ENCODE measurements around the gene SOHLH2.

Gene SOHLH2

DNA sequence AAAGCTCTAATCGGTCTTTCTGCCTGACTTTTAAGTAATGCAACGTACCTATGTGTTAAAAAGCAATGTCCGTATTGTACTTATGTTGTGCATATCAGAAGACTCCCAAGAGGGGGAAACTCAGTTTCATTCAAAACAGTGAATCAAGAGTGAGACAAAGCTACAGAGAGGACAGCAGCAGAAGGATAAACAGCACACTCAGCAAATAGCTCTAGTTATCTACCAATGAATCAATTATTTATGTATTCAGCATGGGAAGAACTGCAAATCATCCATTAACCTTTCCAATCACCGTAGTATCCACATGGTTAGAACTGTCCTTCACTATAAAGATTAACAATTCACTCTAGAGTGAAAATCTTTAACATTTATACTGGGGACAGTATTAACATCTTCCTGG, 36.7 kb upstream of the SOHLH2 start:
- TF ChIP-seq, protein P1, sequence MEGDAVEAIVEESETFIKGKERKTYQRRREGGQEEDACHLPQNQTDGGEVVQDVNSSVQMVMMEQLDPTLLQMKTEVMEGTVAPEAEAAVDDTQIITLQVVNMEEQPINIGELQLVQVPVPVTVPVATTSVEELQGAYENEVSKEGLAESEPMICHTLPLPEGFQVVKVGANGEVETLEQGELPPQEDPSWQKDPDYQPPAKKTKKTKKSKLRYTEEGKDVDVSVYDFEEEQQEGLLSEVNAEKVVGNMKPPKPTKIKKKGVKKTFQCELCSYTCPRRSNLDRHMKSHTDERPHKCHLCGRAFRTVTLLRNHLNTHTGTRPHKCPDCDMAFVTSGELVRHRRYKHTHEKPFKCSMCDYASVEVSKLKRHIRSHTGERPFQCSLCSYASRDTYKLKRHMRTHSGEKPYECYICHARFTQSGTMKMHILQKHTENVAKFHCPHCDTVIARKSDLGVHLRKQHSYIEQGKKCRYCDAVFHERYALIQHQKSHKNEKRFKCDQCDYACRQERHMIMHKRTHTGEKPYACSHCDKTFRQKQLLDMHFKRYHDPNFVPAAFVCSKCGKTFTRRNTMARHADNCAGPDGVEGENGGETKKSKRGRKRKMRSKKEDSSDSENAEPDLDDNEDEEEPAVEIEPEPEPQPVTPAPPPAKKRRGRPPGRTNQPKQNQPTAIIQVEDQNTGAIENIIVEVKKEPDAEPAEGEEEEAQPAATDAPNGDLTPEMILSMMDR (IDR thresholded peaks at IDR 0.05; ENCODE audit: extremely low read depth, missing control alignments), result no peak
- no peak for DNase-seq (ENCODE audit: low spot score)

DNA sequence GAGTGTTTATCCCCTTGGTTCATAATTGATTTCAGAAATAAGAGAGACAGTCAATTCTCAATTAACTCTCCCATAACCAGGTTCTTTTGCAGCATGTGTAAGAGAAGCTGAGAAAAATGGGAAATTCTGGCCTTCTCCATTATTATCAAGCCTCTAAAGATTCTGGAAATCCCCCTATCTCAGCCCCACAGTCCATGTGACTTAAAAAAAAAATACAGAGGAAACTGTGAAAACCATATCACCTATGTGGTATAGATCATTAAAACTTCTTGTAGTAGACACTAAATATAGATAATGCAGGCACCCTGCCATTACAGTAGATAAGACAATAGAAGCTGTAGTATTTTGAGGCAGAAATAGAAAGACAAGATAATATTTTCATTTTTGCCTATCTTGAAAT, 34.3 kb upstream of the SOHLH2 start:
- TF ChIP-seq, protein P1 (IDR thresholded peaks at IDR 0.05; ENCODE audit: extremely low read depth, missing control alignments), result no peak

DNA sequence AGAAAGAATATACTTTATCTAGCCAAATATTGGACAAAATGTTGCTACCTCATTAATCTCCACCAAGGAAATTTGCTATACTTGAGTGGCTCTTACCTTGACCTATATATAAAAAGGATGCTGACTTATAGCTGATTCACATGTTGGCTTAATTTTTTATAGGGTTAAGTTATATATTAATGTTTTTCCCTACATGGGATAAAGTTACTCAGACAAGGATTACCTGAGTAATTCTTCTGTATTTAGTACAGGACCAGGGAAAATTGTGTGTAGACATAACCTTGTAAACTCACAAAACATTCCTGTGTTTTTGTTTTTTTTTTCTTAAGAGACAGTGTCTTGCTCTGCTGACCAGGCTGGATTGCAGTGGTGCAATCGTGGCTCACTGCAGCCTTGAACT, 30.6 kb upstream of the SOHLH2 start:
- DNase-seq (ENCODE audit: low spot score), result no peak
- TF ChIP-seq, protein P1 (IDR thresholded peaks at IDR 0.05; ENCODE audit: extremely low read depth, missing control alignments), result no peak

More for the DNA sequence above, 34.3 kb upstream of the SOHLH2 start:
- DNase-seq (ENCODE audit: low spot score), result no peak

DNA sequence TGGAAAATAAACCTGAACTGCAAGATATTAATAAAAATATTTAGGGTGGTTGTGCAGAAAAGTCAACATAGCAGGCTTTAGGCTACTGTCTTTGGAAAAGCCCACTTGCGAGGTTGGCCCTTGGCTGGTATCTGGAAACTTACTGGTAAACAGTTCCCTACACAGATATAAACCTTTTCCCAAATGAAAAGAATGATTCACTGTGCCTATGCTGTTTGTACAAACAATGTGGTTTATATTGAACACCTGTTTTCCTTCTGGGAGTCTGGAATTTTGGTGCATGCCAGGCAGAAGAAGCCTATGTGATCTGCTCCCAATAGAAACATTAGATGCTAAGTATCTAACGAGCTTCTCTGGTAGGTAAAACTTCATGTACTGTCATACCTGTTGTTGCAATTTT, 29.7 kb upstream of the SOHLH2 start:
- TF ChIP-seq, protein P1 (IDR thresholded peaks at IDR 0.05; ENCODE audit: extremely low read depth, missing control alignments), result no peak
- no peak for DNase-seq (ENCODE audit: low spot score)

DNA sequence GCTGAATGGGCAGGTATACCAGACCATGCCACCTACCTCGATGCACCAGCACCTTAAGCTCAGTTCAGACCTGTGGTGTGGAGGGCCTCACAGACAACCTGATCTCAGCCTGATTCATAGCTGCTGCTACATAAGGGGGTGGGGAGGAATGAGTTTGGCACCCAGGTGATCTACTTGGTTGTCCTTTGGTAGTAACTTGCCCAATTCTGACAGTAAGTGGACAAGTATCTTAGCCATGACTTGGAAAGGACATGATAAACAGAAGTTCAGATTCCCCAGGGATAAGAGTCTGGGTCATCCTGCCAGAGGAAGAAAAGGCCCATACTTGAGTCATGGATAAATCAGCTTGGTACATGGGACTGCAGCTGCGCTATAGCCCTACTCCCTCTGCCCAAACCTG, 28.4 kb upstream of the SOHLH2 start:
- DNase-seq (ENCODE audit: low spot score), result no peak
- TF ChIP-seq, protein P1 (IDR thresholded peaks at IDR 0.05; ENCODE audit: extremely low read depth, missing control alignments), result no peak

DNA sequence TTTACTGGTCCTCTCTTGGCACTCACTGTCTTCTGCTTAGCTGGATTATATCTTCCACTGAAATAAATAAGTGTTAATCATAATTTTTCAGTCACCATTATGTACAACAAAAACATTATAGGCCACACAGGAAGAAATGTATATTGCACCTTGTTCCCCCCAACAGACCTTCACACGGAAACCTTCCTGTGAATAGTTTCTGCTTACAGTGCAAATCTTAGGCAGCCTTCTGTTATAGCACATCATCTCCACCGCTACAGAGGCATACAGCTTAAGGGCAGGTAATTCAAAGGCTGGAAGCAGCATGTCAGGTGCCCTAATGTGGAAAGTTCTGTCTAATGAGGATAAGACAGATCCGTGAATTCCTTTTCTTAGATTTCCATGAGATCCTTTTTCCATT, 16.9 kb upstream of the SOHLH2 start:
- TF ChIP-seq, protein P1 (IDR thresholded peaks at IDR 0.05; ENCODE audit: extremely low read depth, missing control alignments), result no peak
- DNase-seq (ENCODE audit: low spot score), result no peak

DNA sequence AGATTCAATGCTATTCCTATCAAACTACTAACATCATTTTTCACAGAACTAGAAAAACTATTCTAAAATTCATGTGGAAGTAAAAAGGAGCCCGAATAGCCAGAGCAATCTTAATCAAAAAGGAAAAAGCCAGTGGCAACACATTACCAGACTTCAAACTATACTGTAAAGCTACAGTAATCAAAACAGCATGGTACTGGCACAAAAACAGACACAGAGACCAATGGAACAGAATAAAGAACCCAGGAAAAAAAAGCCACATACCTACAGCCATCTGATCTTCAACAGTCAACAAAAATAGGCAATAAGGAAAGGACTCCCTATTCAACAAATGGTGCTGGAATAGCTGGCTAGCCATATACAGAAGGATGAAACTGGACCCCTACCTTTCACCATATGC, 10.4 kb upstream of the SOHLH2 start:
- no peak for DNase-seq (ENCODE audit: low spot score)
- TF ChIP-seq, protein P1 (IDR thresholded peaks at IDR 0.05; ENCODE audit: extremely low read depth, missing control alignments), result no peak
